Measurements from ENCODE around the gene SKAP2. TPM values are rescaled to one million over a fixed set of nuclear protein-coding genes. Genes with fewer than 3 reads are reported as not detected.

The SKAP2 gene, protein sequence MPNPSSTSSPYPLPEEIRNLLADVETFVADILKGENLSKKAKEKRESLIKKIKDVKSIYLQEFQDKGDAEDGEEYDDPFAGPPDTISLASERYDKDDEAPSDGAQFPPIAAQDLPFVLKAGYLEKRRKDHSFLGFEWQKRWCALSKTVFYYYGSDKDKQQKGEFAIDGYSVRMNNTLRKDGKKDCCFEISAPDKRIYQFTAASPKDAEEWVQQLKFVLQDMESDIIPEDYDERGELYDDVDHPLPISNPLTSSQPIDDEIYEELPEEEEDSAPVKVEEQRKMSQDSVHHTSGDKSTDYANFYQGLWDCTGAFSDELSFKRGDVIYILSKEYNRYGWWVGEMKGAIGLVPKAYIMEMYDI
- total RNA-seq (2012; rRNA removed) (5.7 and 11.1 TPM in 2 replicates), polyA plus RNA-seq (2012; rRNA removed) (5.4 and 7.4 TPM in 2 replicates), Bru-seq, nascent RNA (percentile 65 among the genes with signal in this experiment), BruChase-seq, experiment 1, labeled RNA remaining after a 6-hour chase (percentile 63 among the genes with signal in this experiment), BruChase-seq, experiment 2, labeled RNA remaining after a 2-hour chase (percentile 72 among the genes with signal in this experiment)
- 1.7 and 2.4 TPM in 2 replicates for polyA plus RNA-seq (2012; cell fraction: cytosol; rRNA removed)
- 1.1 and 4.2 TPM in 2 replicates for polyA plus RNA-seq (2012; cell fraction: nucleus; rRNA removed; ENCODE audit: low replicate concordance)
- long read RNA-seq, transcript SKAP2-201 (13 exons, 3,998 nt): major isoform, 21 of 34 reads
- long read RNA-seq, partial matches to known transcripts: 4 of 34 reads
- long read RNA-seq, other reads (novel, unspliced or antisense): 9 of 34 reads

DNA sequence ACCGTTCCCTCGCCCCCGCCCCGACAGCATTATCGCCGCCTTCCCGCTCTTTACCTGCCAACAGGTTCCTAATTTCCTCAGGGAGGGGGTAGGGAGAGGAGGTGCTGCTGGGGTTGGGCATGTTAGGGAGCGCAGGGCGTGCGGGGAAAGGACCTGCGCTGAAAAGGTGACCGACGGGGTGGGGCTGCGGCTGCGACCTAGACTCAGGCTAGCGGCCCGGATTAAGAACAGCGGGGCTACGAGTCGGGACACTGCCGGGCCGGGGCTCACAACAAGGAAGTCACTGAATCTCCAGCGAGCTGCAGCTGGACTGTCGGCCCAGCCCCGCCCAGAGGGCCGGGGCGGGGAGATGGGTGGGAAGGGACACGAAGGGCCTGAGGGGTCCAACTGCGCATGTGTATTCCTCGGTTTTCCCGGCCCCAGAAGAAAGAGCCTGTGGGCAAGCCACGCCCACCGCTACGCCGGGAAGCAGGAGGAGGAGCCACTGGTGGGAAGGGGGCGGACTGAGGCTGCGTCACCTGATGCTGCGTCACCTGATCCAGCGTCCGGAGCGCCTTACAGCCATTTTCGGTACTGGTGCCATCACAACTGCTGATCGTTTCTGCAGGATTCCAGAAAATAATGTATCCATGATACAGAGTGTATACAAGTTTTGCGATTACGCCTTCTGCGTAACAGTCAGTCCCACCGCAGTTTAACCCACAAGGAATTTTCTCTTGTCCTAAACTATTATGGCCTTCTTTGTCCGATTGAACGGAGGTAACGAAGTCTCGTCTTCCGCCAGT is at the start of gene SKAP2:
Gene SKAP2 (minus strand): TSS at position 282 of the 785 bp plus-strand sequence. CDS start 161 bp downstream, at position 121.
- Histone ChIP-seq H3K4me2 (ENCODE audit: low read depth, low read length) (peak within 1 kb of the TSS; percentile 90), H4K20me1 (ENCODE audit: insufficient read depth, low read length) (no peaks in the 10 kb centered on the region), H2BK20ac (ENCODE audit: low read depth, low read length) (peak within 1 kb of the TSS; percentile 66), H3K27me3 (ENCODE audit: control insufficient read depth, insufficient read depth, low read length) (no peaks in the 10 kb centered on the region), H3K9me1 (ENCODE audit: insufficient read depth, low read length) (no peaks in the 10 kb centered on the region), H3K36me3 (ENCODE audit: control insufficient read depth, insufficient read depth, low read length) (no peaks in the 10 kb centered on the region), H4K5ac (ENCODE audit: low read depth, low read length) (peak within 1 kb of the TSS; percentile 66), H3K4me3 (ENCODE audit: insufficient read depth, low read depth, low read length) (peak within 1 kb of the TSS; percentile 73), H2BK120ac (ENCODE audit: low read depth, low read length) (peak within 1 kb of the TSS; percentile 87), H3K9ac (ENCODE audit: low read depth, low read length) (peak within 1 kb of the TSS; percentile 82), H3K23ac (ENCODE audit: low read depth, low read length) (peak within 1 kb of the TSS; percentile 99), H4K8ac (ENCODE audit: low read depth in 2 of 2, low read length in 2 of 2) (peak within 1 kb of the TSS; percentile 26 to 99), H3K27ac (ENCODE audit: insufficient read depth, low read length) (peak within 1 kb of the TSS; percentile 77), H3K4ac (ENCODE audit: low read depth, low read length) (peak within 1 kb of the TSS; percentile 94), H2AK9ac (replicated peaks; ENCODE audit: low read depth, low read length, poor library complexity) (peak within 1 kb of the TSS; percentile 80), H2BK5ac (ENCODE audit: low read depth, low read length, poor library complexity, severe bottlenecking) (peak within 1 kb of the TSS; percentile 93), H3K14ac (replicated peaks; ENCODE audit: low read depth, low read length) (peak within 1 kb of the TSS; percentile 98), H2AFZ (replicated peaks; ENCODE audit: low read length, poor library complexity) (peak within 1 kb of the TSS; percentile 96), H3K56ac (ENCODE audit: extremely low read depth, insufficient read depth, low read length) (peak within 1 kb of the TSS; percentile 99), H4K91ac (ENCODE audit: insufficient read depth, low read depth, low read length) (peak within 1 kb of the TSS; percentile 91), H3K18ac (ENCODE audit: low read depth, low read length) (peak within 1 kb of the TSS; percentile 43), H3K4me1 (ENCODE audit: control insufficient read depth, insufficient read depth, low read length) (no peaks in the 10 kb centered on the region), H3K79me1 (ENCODE audit: low read depth in 1 of 2, low read length in 2 of 2) (peaks cover 4 to 9% of the 10 kb centered on the region in 2 experiments; a peak in 3 of 4 replicates), H2BK15ac (ENCODE audit: low read depth, low read length) (peak within 1 kb of the TSS; percentile 73; the same call in 1 of the 3 replicates), H2AK5ac (ENCODE audit: low read depth, low read length) (peak within 1 kb of the TSS; percentile 46), H3K9me3 (ENCODE audit: control insufficient read depth, insufficient read depth, low read length) (no peaks in the 10 kb centered on the region)
- no TSS peak for BruUV-seq (replicated peaks)
- CTCF ChIA-PET: no interaction called here
- intact Hi-C loops (cut with micrococcal nuclease): loop anchor here (2.0 to 10.0 kb wide), 2 partner anchors 232 to 490 kb away; no protein-coding TSS in a partner anchor
- POLR2A ChIA-PET (ENCODE audit: unreplicated experiment): interaction anchor here (0.5 kb wide), 1 partner anchor 266 kb away, joined by 3 read pairs; the partner anchor contains the start of gene HOXA4
- dilution Hi-C loops (cut with HindIII; ENCODE audit: low sequenced_read_pairs, unreplicated experiment): no loop called here
- peak; percentile 99 for DNase-seq
- peak; percentile 98 for ATAC-seq (ENCODE audit: low read depth)
- no peak for TF ChIP-seq CHD1 (IDR thresholded peaks at IDR 0.05; ENCODE audit: low read depth, low read length)
- peak; percentile 85 for TF ChIP-seq POLR2A (IDR thresholded peaks at IDR 0.05; ENCODE audit: low read depth, low read length)
- peak; percentile 31; the same call in 1 of the 2 replicates for TF ChIP-seq MXI1 (IDR thresholded peaks at IDR 0.05; ENCODE audit: borderline replicate concordance, low read depth, low read length)
- TF ChIP-seq FOS (IDR thresholded peaks at IDR 0.05; ENCODE audit: low read depth, low read length): peak; percentile 34; the same call in 1 of the 2 replicates
- no peak for TF ChIP-seq NFE2L2 (IDR thresholded peaks at IDR 0.05; ENCODE audit: low read depth, low read length)
- TF ChIP-seq, protein P1, sequence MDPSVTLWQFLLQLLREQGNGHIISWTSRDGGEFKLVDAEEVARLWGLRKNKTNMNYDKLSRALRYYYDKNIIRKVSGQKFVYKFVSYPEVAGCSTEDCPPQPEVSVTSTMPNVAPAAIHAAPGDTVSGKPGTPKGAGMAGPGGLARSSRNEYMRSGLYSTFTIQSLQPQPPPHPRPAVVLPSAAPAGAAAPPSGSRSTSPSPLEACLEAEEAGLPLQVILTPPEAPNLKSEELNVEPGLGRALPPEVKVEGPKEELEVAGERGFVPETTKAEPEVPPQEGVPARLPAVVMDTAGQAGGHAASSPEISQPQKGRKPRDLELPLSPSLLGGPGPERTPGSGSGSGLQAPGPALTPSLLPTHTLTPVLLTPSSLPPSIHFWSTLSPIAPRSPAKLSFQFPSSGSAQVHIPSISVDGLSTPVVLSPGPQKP (IDR thresholded peaks at IDR 0.05; ENCODE audit: borderline replicate concordance, low read depth, low read length): no peak
- TF ChIP-seq, protein P2, sequence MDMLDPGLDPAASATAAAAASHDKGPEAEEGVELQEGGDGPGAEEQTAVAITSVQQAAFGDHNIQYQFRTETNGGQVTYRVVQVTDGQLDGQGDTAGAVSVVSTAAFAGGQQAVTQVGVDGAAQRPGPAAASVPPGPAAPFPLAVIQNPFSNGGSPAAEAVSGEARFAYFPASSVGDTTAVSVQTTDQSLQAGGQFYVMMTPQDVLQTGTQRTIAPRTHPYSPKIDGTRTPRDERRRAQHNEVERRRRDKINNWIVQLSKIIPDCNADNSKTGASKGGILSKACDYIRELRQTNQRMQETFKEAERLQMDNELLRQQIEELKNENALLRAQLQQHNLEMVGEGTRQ (IDR thresholded peaks at IDR 0.05; ENCODE audit: low read depth, low read length): peak; percentile 99
- peak; percentile 79; the same call in 1 of the 2 replicates for TF ChIP-seq MAZ (IDR thresholded peaks at IDR 0.05; ENCODE audit: borderline replicate concordance, low read depth, low read length)
- WGBS, 2 experiments (ENCODE audit: extremely low coverage in 2 of 2, insufficient read length in 1 of 2): 0% methylated on average over 11 of the region's 52 CpGs; no CpG with 5 or more reads in 1 of the 2 experiments
- in situ Hi-C loops (cut with MboI; ENCODE audit: low sequenced_read_pairs): loop anchor here (25.0 kb wide), 1 partner anchor 652 kb away; the partner anchor contains the start of genes CBX3 and HNRNPA2B1
